PC-3 (cell line): ENCODE data around the gene TLR7. TPM values are rescaled to one million over a fixed set of nuclear protein-coding genes. Genes with fewer than 3 reads are reported as not detected.

ENCODE experiments used
- ATAC-seq: fragments of 200-7000 bp; cut with Tn5 transposase; 2 replicates; pipeline ENCODE4 v1.9.1; 2020; ENCODE audit warnings: mild to moderate bottlenecking, moderate library complexity
- BruUV-seq: library from RNA; stranded (reverse); fragments of 400-500 nt; replicated peaks from 2 replicates; lab custom pipeline; 2021; lab: Mats Ljungman, UMichigan
- CTCF ChIA-PET: fragments of 300-600 bp; sonication (Branson Sonifier 250); formaldehyde crosslinking; loops from one replicate; lab custom pipeline; 2022; ENCODE audit warnings: antibody characterized with exemption; lab: Charles Lee
- POLR2A ChIA-PET: fragments of 300-600 bp; sonication (Branson Sonifier 250); formaldehyde crosslinking; loops from one replicate; lab custom pipeline; 2022; ENCODE audit warnings: antibody characterized with exemption; ENCODE audit not compliant: unreplicated experiment; lab: Charles Lee
- DNase-seq: peaks from one replicate; pipeline ENCODE4 v3.0.0-alpha.2; 2015
- H2AFZ ChIP-seq: fragments of 300-600 bp; sonication (generic); 2 replicates; pipeline ENCODE4 v1.6.0; 2016; ENCODE audit warnings: antibody characterized with exemption, low read length
- H3F3A ChIP-seq: fragments of 300-600 bp; sonication (generic); one replicate; pipeline ENCODE4 v1.6.0; 2017; ENCODE audit warnings: antibody characterized with exemption, low read length, control low read depth, mild to moderate bottlenecking; ENCODE audit not compliant: unreplicated experiment
- H3K27ac ChIP-seq: fragments of 300-600 bp; sonication (generic); 2 replicates; pipeline ENCODE4 v1.5.1; 2016; ENCODE audit warnings: mild to moderate bottlenecking, low read length
- H3K27me3 ChIP-seq: fragments of 300-600 bp; sonication (generic); 2 replicates; pipeline ENCODE4 v1.6.1; 2016; ENCODE audit warnings: low read length, mixed read lengths
- H3K36me3 ChIP-seq: fragments of 300-600 bp; sonication (generic); 2 replicates; pipeline ENCODE4 v1.6.1; 2016; ENCODE audit warnings: low read depth, mixed run types, low read length, mixed read lengths
- H3K4me1 ChIP-seq: fragments of 300-600 bp; sonication (generic); 2 replicates; pipeline ENCODE4 v1.5.1; 2016; ENCODE audit warnings: low read length; ENCODE audit not compliant: insufficient read depth
- H3K4me2 ChIP-seq: fragments of 300-600 bp; sonication (generic); 2 replicates; pipeline ENCODE4 v1.6.0; 2016; ENCODE audit warnings: low read length
- H3K4me3 ChIP-seq: fragments of 300-600 bp; sonication (generic); 2 replicates; pipeline ENCODE4 v1.5.1; 2016; ENCODE audit warnings: mild to moderate bottlenecking, low read length, mixed read lengths
- H3K79me2 ChIP-seq: fragments of 300-600 bp; sonication (generic); 2 replicates; pipeline ENCODE4 v1.6.1; 2017; ENCODE audit warnings: low read length, mixed read lengths
- H3K9ac ChIP-seq: fragments of 300-600 bp; sonication (generic); 2 replicates; pipeline ENCODE4 v1.6.0; 2016; ENCODE audit warnings: mild to moderate bottlenecking, low read length
- H3K9me2 ChIP-seq: fragments of 300-600 bp; sonication (generic); replicated peaks from 2 replicates; pipeline ENCODE4 v1.6.1; 2016; ENCODE audit warnings: mixed run types, low read length, mixed read lengths
- H3K9me3 ChIP-seq: fragments of 300-600 bp; sonication (generic); 2 replicates; pipeline ENCODE4 v1.6.1; 2016; ENCODE audit warnings: low read length, mixed read lengths
- H4K20me1 ChIP-seq: fragments of 300-600 bp; sonication (generic); 2 replicates; pipeline ENCODE4 v1.6.1; 2016; ENCODE audit warnings: low read length, mixed read lengths
- EZH2 ChIP-seq: fragments of 300-600 bp; sonication (generic); IDR thresholded peaks from one replicate; pipeline ENCODE4 v1.6.1; 2017; ENCODE audit warnings: antibody characterized with exemption, mild to moderate bottlenecking, low read length; ENCODE audit not compliant: unreplicated experiment
- EZH2phosphoT487 ChIP-seq: fragments of 300-600 bp; sonication (generic); IDR thresholded peaks from 2 replicates; pipeline ENCODE4 v1.6.1; 2018; ENCODE audit warnings: mild to moderate bottlenecking, antibody characterized with exemption, low read length, borderline replicate concordance
- intact Hi-C: fragments of 100-400 bp; cut with micrococcal nuclease; formaldehyde crosslinking; loops from 2 replicates; pipeline ENCODE4 v1.9.0; 2023
- total RNA-seq: library from RNA; depleted of rRNA; stranded (reverse); fragments of >200 nt; gene quantifications from 2 replicates; pipeline ENCODE4 v1.2.3, GENCODE V29; 2014
- TF ChIP-seq, protein P1 (sequence below): fragments of 300-600 bp; sonication (generic); conservative IDR thresholded peaks from 2 replicates; pipeline ENCODE4 v1.5.1; 2017; ENCODE audit warnings: antibody characterized with exemption, low read depth, mild to moderate bottlenecking, low read length

Gene TLR7
- total RNA-seq, 1 experiment from 2014 or later, result not detected

DNA sequence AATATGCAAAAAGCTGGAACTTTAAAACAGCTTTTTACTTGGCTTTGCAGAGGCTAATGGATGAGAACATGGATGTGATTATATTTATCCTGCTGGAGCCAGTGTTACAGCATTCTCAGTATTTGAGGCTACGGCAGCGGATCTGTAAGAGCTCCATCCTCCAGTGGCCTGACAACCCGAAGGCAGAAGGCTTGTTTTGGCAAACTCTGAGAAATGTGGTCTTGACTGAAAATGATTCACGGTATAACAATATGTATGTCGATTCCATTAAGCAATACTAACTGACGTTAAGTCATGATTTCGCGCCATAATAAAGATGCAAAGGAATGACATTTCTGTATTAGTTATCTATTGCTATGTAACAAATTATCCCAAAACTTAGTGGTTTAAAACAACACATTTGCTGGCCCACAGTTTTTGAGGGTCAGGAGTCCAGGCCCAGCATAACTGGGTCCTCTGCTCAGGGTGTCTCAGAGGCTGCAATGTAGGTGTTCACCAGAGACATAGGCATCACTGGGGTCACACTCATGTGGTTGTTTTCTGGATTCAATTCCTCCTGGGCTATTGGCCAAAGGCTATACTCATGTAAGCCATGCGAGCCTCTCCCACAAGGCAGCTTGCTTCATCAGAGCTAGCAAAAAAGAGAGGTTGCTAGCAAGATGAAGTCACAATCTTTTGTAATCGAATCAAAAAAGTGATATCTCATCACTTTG is 55.2 kb downstream of the TLR7 start:
- Histone ChIP-seq H3K4me3 (no peak overlapping the region), H3K4me2 (no peak overlapping the region), H3K9me2 (no peaks in the 10 kb centered on the region), H3K9me3 (no peaks in the 10 kb centered on the region), H3F3A (no peaks in the 10 kb centered on the region), H3K36me3 (no peaks in the 10 kb centered on the region), H3K27me3 (no peaks in the 10 kb centered on the region), H4K20me1 (no peaks in the 10 kb centered on the region), H3K9ac (no peak overlapping the region), H3K79me2 (no peaks in the 10 kb centered on the region), H3K27ac (no peak overlapping the region), H2AFZ (no peak overlapping the region), H3K4me1 (no peaks in the 10 kb centered on the region)
- intact Hi-C loops, result no loop called here
- TF ChIP-seq, protein P1, sequence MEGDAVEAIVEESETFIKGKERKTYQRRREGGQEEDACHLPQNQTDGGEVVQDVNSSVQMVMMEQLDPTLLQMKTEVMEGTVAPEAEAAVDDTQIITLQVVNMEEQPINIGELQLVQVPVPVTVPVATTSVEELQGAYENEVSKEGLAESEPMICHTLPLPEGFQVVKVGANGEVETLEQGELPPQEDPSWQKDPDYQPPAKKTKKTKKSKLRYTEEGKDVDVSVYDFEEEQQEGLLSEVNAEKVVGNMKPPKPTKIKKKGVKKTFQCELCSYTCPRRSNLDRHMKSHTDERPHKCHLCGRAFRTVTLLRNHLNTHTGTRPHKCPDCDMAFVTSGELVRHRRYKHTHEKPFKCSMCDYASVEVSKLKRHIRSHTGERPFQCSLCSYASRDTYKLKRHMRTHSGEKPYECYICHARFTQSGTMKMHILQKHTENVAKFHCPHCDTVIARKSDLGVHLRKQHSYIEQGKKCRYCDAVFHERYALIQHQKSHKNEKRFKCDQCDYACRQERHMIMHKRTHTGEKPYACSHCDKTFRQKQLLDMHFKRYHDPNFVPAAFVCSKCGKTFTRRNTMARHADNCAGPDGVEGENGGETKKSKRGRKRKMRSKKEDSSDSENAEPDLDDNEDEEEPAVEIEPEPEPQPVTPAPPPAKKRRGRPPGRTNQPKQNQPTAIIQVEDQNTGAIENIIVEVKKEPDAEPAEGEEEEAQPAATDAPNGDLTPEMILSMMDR, result no peak
- no peak for TF ChIP-seq EZH2
- no peak for TF ChIP-seq EZH2phosphoT487
- POLR2A ChIA-PET, result no interaction called here
- ATAC-seq (no peak), DNase-seq (no peak)
- CTCF ChIA-PET, result no interaction called here
- BruUV-seq, result no TSS peak

DNA sequence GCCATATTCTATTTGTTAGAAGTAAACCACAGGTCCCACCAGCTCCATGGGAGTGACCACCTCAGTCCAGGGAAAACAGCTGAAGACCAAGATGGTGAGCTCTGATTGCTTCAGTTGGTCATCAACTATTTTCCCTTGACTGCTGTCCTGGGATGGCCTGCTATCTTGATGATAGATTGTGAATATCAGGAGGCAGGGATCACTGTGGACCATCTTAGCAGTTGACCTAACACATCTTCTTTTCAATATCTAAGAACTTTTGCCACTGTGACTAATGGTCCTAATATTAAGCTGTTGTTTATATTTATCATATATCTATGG is 55.7 kb downstream of the TLR7 start:
- POLR2A ChIA-PET, result no interaction called here
- Histone ChIP-seq H3K27ac (no peak overlapping the region), H3K9ac (no peak overlapping the region), H3K9me3 (no peaks in the 10 kb centered on the region), H3K36me3 (no peaks in the 10 kb centered on the region), H3K4me1 (no peaks in the 10 kb centered on the region), H3K4me2 (no peak overlapping the region), H4K20me1 (no peaks in the 10 kb centered on the region), H2AFZ (no peak overlapping the region), H3K27me3 (no peaks in the 10 kb centered on the region), H3K4me3 (no peak overlapping the region), H3K79me2 (no peaks in the 10 kb centered on the region), H3K9me2 (no peaks in the 10 kb centered on the region), H3F3A (no peaks in the 10 kb centered on the region)
- no TSS peak for BruUV-seq
- intact Hi-C loops, result no loop called here
- ATAC-seq (no peak), DNase-seq (no peak)
- TF ChIP-seq EZH2 (no peak), EZH2phosphoT487 (no peak)
- TF ChIP-seq, protein P1, result no peak
- CTCF ChIA-PET, result no interaction called here

DNA sequence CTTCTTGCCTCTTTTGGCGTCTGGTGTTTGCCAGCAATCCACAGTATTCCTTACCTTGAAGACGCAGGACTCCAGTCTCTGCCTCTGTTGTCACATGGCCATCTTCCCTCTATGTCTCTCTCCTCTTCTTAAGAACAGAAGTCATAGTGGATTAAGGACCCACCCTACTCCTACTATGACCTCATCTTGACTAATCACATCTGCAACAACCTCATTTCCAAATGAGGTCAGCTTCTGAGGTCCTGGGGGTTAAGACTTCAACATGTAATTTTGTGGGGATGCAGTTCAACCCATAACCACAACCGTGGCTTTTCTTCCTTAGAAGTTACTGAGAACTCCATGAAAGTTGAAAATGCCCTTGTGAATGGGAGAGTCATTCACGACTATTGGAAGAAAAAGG is 62.8 kb downstream of the TLR7 start:
- Histone ChIP-seq H3K4me2 (no peak overlapping the region), H4K20me1 (no peaks in the 10 kb centered on the region), H3K9me2 (no peaks in the 10 kb centered on the region), H3K27ac (no peak overlapping the region), H3K4me1 (no peaks in the 10 kb centered on the region), H3K9me3 (no peaks in the 10 kb centered on the region), H3K27me3 (no peaks in the 10 kb centered on the region), H3K36me3 (no peaks in the 10 kb centered on the region), H2AFZ (no peak overlapping the region), H3K9ac (no peak overlapping the region), H3F3A (no peaks in the 10 kb centered on the region), H3K4me3 (no peak overlapping the region), H3K79me2 (no peaks in the 10 kb centered on the region)
- ChIA-PET CTCF (no interaction called here), POLR2A (no interaction called here)
- DNase-seq (no peak), ATAC-seq (no peak)
- BruUV-seq, result no TSS peak
- no peak for TF ChIP-seq EZH2
- TF ChIP-seq, protein P1, result no peak
- TF ChIP-seq EZH2phosphoT487, result no peak
- intact Hi-C loops, result no loop called here
